NB4 (cell line): ENCODE results near the gene COX7C.

Source experiments
- DNase-seq: peaks from one replicate; pipeline ENCODE4 v3.0.0; 2010; ENCODE audit warnings: low read depth
- H3K4me3 ChIP-seq: one replicate; pipeline ENCODE4 v1.5.1; 2011; ENCODE audit warnings: mild to moderate bottlenecking, low read depth, low read length, moderate library complexity
- CTCF ChIP-seq: IDR thresholded peaks from one replicate; pipeline ENCODE4 v1.5.1; 2012; ENCODE audit warnings: low read depth, low read length
- MAX ChIP-seq: IDR thresholded peaks from 2 replicates; pipeline ENCODE4 v1.6.1; 2011; ENCODE audit warnings: low read depth, low read length
- MYC ChIP-seq: IDR thresholded peaks from 2 replicates; pipeline ENCODE4 v1.6.1; 2011; ENCODE audit warnings: low read depth, low read length
- POLR2A ChIP-seq: IDR thresholded peaks from 2 replicates; pipeline ENCODE4 v1.6.1; 2011; ENCODE audit warnings: mild to moderate bottlenecking; ENCODE audit not compliant: insufficient read length; ENCODE audit errors: extremely low read depth

The COX7C gene

GRCh38 chr5:86625148-86625547 is 7.4 kb downstream of the COX7C start:
- no peak overlapping the region for H3K4me3 ChIP-seq
- TF ChIP-seq MYC = no peak
- no peak for TF ChIP-seq MAX
- TF ChIP-seq CTCF = no peak
- TF ChIP-seq POLR2A = no peak
- DNase-seq = no peak

- no peak for TF ChIP-seq MYC
- no peak for TF ChIP-seq MAX
- TF ChIP-seq CTCF = no peak
- no peak for TF ChIP-seq POLR2A
- no peak for DNase-seq
Measured at GRCh38 chr5:86626149-86626548, 8.4 kb downstream of the COX7C start.

DNA sequence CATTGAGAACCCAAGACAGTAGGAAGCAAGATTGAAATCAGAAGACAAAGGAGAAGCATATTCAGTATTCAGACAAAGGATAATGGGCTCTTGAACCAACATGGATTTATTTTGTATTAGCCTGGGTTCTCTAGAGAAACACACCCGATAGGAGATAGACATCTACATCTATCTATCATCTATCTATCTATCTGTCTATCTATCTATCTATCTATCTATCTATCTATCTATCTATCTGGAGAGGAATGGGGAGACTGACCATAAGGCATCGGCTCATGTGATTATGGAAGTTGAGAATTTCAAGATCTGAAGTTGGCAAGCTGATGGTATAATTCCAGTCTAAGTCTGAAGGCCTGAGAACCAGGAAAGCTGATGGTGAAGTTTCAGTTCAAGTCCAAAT is 13.4 kb downstream of the COX7C start:
- DNase-seq = no peak
- TF ChIP-seq POLR2A (no peak), CTCF (no peak), MAX (no peak), MYC (no peak)
- H3K4me3 ChIP-seq = no peak overlapping the region

More at GRCh38 chr5:86626149-86626548, 8.4 kb downstream of the COX7C start:
- H3K4me3 ChIP-seq = no peak overlapping the region

DNA sequence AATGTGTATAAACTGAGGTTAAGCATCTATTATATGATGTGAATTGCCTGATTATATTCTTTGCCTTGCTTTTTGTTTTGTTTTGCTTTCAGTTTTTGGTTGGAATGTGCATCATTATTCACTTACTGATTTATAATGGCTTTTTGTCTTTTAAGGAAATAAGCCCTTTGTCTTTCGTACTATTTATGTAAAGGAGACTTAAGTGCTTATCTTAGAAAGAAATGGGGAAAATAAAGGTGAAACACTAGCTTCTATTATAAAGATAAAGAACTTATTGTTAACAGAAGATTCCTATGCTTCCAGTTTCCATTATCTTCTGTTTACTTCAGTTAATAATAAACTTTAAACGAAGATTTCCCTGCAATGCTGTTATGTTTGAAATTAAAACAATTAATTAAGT is 23.3 kb downstream of the COX7C start:
- H3K4me3 ChIP-seq = no peak overlapping the region
- DNase-seq = no peak
- TF ChIP-seq MYC (no peak), CTCF (no peak), POLR2A (no peak), MAX (no peak)

DNA sequence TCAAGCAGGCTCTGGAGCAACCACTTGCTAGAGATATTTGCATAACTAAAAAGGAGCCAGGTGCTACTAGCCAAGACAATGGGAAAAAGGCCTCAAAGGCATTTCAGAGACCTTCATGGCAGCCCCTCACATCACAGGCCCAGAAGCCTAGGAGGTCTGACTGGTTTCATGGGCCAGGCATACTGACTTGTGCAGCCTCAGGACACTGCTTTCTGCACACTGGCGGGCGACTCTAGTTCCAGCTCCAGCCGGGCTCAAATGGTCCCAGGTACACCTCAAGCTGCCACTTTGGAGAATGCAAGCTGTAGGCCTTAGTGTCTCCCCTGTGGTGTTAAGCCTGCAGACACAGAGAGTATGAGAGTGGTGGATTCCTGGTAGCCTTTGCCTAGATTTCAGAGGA is 27.1 kb downstream of the COX7C start:
- H3K4me3 ChIP-seq = no peak overlapping the region
- DNase-seq = no peak
- TF ChIP-seq CTCF = no peak
- no peak for TF ChIP-seq MAX
- no peak for TF ChIP-seq MYC
- TF ChIP-seq POLR2A = no peak

GRCh38 chr5:86645885-86646284 is 28.1 kb downstream of the COX7C start:
- no peak overlapping the region for H3K4me3 ChIP-seq
- no peak for DNase-seq
- TF ChIP-seq POLR2A = no peak
- TF ChIP-seq MAX = no peak
- TF ChIP-seq MYC = no peak
- TF ChIP-seq CTCF = no peak
